SU-DHL-6 (cell line): ENCODE measurements around the gene KIAA0825.

ENCODE experiments used
- CTCF ChIP-seq: fragments of 200-600 bp; sonication (generic); IDR thresholded peaks from one replicate; pipeline ENCODE4 v1.5.1; 2017; ENCODE audit warnings: antibody characterized with exemption, mild to moderate bottlenecking, low read length, moderate library complexity; ENCODE audit not compliant: insufficient read depth, poor library complexity, severe bottlenecking
- EZH2phosphoT487 ChIP-seq: fragments of 200-600 bp; sonication (generic), shearing (Covaris generic); conservative IDR thresholded peaks from 2 replicates; pipeline ENCODE4 v1.6.1; 2018; ENCODE audit warnings: mild to moderate bottlenecking, antibody characterized with exemption, low read length, moderate library complexity, mixed read lengths

- TF ChIP-seq CTCF, result no peak
- TF ChIP-seq EZH2phosphoT487, result no peak
These were observed 258.5 kb downstream of the KIAA0825 start for GRCh38 chr5:94359880-94360279.
